ENCODE results near the gene RAB11FIP4. TPM values are rescaled to one million over a fixed set of nuclear protein-coding genes. Genes with fewer than 3 reads are reported as not detected.

RAB11FIP4 gene
- total RNA-seq, 1 donor from 2014 or later, result 0.99 TPM

DNA sequence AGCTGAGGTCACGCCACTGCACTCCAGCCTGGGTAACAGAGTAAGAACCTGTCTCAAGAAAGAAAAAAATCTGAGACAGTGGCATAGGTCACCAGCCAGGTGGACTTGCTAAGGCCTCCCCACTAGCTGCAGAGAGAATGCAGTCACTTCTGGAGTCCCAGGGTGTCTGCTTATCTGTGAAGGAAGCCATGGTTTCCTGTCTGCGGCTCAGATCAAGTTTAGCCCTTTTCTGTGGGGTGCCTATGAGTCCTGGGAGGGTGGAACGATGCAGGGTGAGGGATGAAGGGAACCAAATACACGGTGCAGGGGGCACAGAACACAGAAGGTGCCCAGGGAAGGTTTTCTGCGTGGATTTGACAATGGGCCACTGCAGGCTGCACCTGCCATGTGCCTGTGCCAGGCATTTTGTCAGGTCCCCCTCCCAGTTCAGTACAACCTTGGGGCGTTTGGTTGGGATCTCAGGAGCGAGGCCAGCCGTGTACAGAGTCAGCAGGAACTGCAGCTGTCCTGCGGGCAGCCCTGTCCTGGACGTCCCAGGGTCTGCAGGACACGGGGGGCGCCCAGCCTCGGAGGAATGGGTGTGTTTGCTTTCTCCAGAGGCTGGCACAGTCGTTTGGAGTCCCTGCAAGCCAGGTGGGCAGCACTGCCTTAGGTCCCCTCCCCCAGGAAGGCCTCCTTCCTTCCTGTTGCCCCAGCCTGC is 41.8 kb downstream of the RAB11FIP4 start:
- no peak for DNase-seq (ENCODE audit: extremely low spot score, unreplicated experiment)
- Mint-ChIP-seq H3K27me3 (ENCODE audit: unreplicated experiment) (peaks cover 44% of the 10 kb centered on the region), H3K4me3 (ENCODE audit: unreplicated experiment) (no peak overlapping the region), H3K4me1 (ENCODE audit: unreplicated experiment) (peaks cover 4% of the 10 kb centered on the region), H3K36me3 (ENCODE audit: unreplicated experiment) (no peaks in the 10 kb centered on the region), H3K9me3 (ENCODE audit: unreplicated experiment) (no peaks in the 10 kb centered on the region), H3K27ac (ENCODE audit: unreplicated experiment) (no peak overlapping the region)
- TF ChIP-seq, protein P1, sequence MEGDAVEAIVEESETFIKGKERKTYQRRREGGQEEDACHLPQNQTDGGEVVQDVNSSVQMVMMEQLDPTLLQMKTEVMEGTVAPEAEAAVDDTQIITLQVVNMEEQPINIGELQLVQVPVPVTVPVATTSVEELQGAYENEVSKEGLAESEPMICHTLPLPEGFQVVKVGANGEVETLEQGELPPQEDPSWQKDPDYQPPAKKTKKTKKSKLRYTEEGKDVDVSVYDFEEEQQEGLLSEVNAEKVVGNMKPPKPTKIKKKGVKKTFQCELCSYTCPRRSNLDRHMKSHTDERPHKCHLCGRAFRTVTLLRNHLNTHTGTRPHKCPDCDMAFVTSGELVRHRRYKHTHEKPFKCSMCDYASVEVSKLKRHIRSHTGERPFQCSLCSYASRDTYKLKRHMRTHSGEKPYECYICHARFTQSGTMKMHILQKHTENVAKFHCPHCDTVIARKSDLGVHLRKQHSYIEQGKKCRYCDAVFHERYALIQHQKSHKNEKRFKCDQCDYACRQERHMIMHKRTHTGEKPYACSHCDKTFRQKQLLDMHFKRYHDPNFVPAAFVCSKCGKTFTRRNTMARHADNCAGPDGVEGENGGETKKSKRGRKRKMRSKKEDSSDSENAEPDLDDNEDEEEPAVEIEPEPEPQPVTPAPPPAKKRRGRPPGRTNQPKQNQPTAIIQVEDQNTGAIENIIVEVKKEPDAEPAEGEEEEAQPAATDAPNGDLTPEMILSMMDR (IDR thresholded peaks at IDR 0.05), result no peak

DNA sequence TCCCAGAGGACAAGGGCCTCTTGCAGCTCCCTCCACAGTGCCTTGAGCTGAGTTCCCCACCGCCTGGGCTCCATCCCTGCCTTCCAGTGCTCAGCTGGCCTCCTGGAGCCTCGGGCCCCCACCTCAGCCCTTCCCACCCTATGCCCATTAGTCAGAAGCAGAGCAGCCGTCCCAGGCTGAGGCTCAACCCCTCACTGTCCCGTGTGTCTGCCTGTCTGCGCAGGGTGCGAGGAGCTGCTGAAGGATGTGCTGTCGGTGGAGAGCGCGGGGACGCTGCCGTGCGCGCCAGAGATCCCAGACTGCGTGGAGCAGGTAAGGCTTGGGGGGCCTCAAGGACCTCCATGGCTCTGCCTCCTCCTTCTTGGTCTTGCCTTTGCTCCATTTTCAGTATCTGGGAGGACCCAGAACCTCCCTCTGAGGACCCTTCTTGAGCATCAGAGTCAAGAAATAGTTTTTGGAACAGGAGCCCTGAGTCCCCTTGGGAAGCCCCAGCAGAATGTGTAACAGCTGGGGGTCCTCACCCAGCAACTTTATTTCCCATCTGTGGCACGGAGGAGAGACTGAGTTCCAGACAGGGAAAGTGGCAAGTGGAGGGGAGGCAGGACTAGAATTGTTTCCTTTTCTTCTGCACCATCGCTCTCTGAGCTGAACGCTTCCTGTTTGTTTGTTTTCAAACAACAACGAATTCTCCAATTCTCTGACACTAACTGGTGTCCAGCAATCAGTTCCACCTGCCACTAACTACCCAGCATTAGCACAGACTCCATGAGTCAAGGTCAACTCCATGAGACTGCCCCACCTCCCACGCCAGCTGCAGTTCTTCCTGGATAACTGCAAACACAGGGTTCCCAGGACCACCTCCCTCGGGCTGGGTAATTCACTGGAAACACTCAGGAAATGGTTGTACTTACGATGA is 42.6 kb downstream of the RAB11FIP4 start:
- Mint-ChIP-seq H3K36me3 (ENCODE audit: unreplicated experiment) (no peaks in the 10 kb centered on the region), H3K27me3 (ENCODE audit: unreplicated experiment) (peaks cover 45% of the 10 kb centered on the region), H3K4me3 (ENCODE audit: unreplicated experiment) (no peak overlapping the region), H3K9me3 (ENCODE audit: unreplicated experiment) (no peaks in the 10 kb centered on the region), H3K27ac (ENCODE audit: unreplicated experiment) (no peak overlapping the region), H3K4me1 (ENCODE audit: unreplicated experiment) (peaks cover 4% of the 10 kb centered on the region)
- TF ChIP-seq, protein P1 (IDR thresholded peaks at IDR 0.05), result no peak
- DNase-seq (ENCODE audit: extremely low spot score, unreplicated experiment), result no peak

DNA sequence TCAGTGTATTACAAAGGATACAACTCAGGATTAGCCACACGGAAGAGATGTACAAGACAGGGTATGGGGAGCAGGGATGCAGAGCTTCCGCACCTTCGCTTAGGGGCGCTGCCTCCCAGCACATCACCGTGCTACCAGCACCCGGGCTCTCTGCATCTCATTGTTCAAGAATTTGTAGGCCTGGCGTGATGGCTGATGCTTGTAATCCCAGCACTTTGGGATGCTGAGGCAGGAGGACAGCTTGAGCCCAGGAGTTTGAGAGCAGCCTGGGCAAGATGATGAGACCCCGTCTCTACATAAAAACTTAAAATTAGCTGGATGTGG is 43.2 kb downstream of the RAB11FIP4 start:
- H3K27me3 Mint-ChIP-seq (ENCODE audit: unreplicated experiment), result peaks cover 49% of the 10 kb centered on the region
- TF ChIP-seq, protein P1 (IDR thresholded peaks at IDR 0.05), result no peak
- no peaks in the 10 kb centered on the region for H3K9me3 Mint-ChIP-seq (ENCODE audit: unreplicated experiment)
- H3K4me1 Mint-ChIP-seq (ENCODE audit: unreplicated experiment), result peaks cover 4% of the 10 kb centered on the region
- H3K27ac Mint-ChIP-seq (ENCODE audit: unreplicated experiment), result no peak overlapping the region
- H3K36me3 Mint-ChIP-seq (ENCODE audit: unreplicated experiment), result no peaks in the 10 kb centered on the region
- no peak overlapping the region for H3K4me3 Mint-ChIP-seq (ENCODE audit: unreplicated experiment)
- DNase-seq (ENCODE audit: extremely low spot score, unreplicated experiment), result no peak

DNA sequence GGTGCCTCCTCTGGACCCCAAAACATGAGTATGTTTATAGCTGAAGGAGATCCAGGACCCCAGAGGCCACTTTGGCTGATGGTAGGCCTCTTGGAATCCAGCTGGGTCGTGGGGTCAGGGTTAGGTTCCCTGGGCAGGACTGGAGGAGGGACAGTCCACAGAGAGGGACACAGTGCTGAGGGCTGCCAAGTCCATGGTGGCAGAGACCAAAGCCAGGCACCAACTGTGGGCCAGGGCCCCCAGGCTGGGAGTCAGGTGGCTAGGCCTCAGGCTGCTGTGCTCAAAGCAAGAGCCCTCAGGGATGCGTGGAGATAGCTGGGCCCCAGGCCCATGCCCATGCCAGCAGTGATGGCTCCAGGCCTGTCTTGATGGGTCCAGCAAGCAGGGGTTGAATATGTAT is 44.1 kb downstream of the RAB11FIP4 start:
- no peak for DNase-seq (ENCODE audit: extremely low spot score, unreplicated experiment)
- Mint-ChIP-seq H3K27ac (ENCODE audit: unreplicated experiment) (no peak overlapping the region), H3K4me1 (ENCODE audit: unreplicated experiment) (peaks cover 4% of the 10 kb centered on the region), H3K27me3 (ENCODE audit: unreplicated experiment) (peaks cover 42% of the 10 kb centered on the region), H3K4me3 (ENCODE audit: unreplicated experiment) (no peak overlapping the region), H3K9me3 (ENCODE audit: unreplicated experiment) (no peaks in the 10 kb centered on the region), H3K36me3 (ENCODE audit: unreplicated experiment) (no peaks in the 10 kb centered on the region)
- TF ChIP-seq, protein P1 (IDR thresholded peaks at IDR 0.05), result no peak

DNA sequence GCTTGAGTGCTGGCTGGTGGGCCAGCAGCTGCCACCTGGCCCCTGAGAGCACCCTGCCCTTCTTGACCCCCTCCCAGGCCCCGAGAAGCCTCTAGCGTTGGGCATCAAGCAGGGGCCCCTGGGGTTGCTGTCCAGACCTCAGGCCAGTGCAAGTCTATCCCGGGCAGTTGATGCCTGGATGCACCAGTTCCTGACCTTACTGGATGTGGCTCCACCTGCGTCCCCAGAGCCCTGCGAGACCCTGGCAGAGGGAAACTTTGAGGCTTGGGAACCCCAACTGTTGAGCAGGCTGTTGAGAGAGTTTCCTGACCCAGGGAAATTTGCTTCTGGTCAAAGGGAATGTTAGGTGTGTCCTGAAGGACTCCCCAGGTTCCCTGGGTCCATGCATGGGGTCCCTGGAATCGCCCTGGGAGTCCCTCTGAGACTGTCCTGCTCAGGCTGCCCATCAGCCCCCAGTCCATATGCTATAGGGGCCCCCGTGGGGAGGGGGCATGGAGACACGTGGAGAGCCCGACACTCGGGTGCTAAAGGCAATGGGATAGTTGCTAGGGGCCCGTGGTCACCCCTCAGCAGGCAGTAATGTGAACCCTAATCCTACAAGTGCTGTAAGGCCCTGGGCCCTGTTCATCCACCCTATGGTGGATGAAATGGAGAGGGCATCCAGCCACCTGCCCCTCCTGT is 46.4 kb downstream of the RAB11FIP4 start:
- no peak overlapping the region for H3K27ac Mint-ChIP-seq (ENCODE audit: unreplicated experiment)
- H3K27me3 Mint-ChIP-seq (ENCODE audit: unreplicated experiment), result peaks cover 20% of the 10 kb centered on the region
- TF ChIP-seq, protein P1 (IDR thresholded peaks at IDR 0.05), result no peak
- no peak for DNase-seq (ENCODE audit: extremely low spot score, unreplicated experiment)
- no peaks in the 10 kb centered on the region for H3K9me3 Mint-ChIP-seq (ENCODE audit: unreplicated experiment)
- H3K4me1 Mint-ChIP-seq (ENCODE audit: unreplicated experiment), result peaks cover 2% of the 10 kb centered on the region
- H3K36me3 Mint-ChIP-seq (ENCODE audit: unreplicated experiment), result no peaks in the 10 kb centered on the region
- H3K4me3 Mint-ChIP-seq (ENCODE audit: unreplicated experiment), result no peak overlapping the region

Data from osteocyte (in vitro differentiated cells).